HepG2 (cell line): ENCODE results near the gene TMEM250. TPM values are rescaled to one million over a fixed set of nuclear protein-coding genes. Genes with fewer than 3 reads are reported as not detected.
A peak's percentile ranks its signal among the peaks of the same experiment; 100 is the strongest.

ENCODE experiments used
- MEIS1 ChIP-seq: sonication (generic); formaldehyde crosslinking; IDR thresholded peaks from 2 replicates; pipeline ENCODE4 v1.9.0; 2021; ENCODE audit warnings: mild to moderate bottlenecking, missing genetic modification reagents, moderate library complexity, borderline replicate concordance
- PAWR ChIP-seq: sonication (generic); formaldehyde crosslinking; IDR thresholded peaks from 2 replicates; pipeline ENCODE4 v1.4.0; 2020; ENCODE audit warnings: missing genetic modification reagents, mild to moderate bottlenecking, borderline replicate concordance
- SKI ChIP-seq: fragments of 450-650 bp; IDR thresholded peaks from one replicate; pipeline ENCODE4 v1.6.1; 2018; ENCODE audit warnings: mild to moderate bottlenecking; ENCODE audit not compliant: partially characterized antibody
- TGIF2 ChIP-seq: IDR thresholded peaks from 2 replicates; pipeline ENCODE4 v1.6.1; 2016; ENCODE audit warnings: control low read depth, missing compliant biosample characterization
- ZNF3 ChIP-seq: IDR thresholded peaks from 2 replicates; pipeline ENCODE4 v1.7.0; 2017; ENCODE audit warnings: inconsistent platforms
- ZNF430 ChIP-seq: sonication (generic); formaldehyde crosslinking; IDR thresholded peaks from 2 replicates; pipeline ENCODE4 v1.9.0; 2021; ENCODE audit warnings: mild to moderate bottlenecking, missing genetic modification reagents
- ZNF496 ChIP-seq: sonication (generic); formaldehyde crosslinking; IDR thresholded peaks from 2 replicates; pipeline ENCODE4 v1.8.1; 2023; ENCODE audit warnings: mild to moderate bottlenecking, moderate library complexity, missing genetic modification reagents; ENCODE audit not compliant: insufficient replicate concordance
- ZNF547 ChIP-seq: sonication (generic); formaldehyde crosslinking; IDR thresholded peaks from 2 replicates; pipeline ENCODE4 v1.5.1; 2020; ENCODE audit warnings: mild to moderate bottlenecking, missing genetic modification reagents
- ZNF567 ChIP-seq: sonication (generic); formaldehyde crosslinking; IDR thresholded peaks from 2 replicates; pipeline ENCODE4 v1.8.1; 2023; ENCODE audit warnings: mild to moderate bottlenecking, missing genetic modification reagents, borderline replicate concordance
- ZSCAN9 ChIP-seq: IDR thresholded peaks from 2 replicates; pipeline ENCODE4 v1.6.1; 2016; ENCODE audit warnings: borderline replicate concordance
- polyA plus RNA-seq, 8 experiments: library from polyadenylated mRNA; depleted of rRNA in 3 of 8; stranded (reverse) in 7 of 8; unstranded in 1 of 8; fragments of >200 nt; fragmentation: Illumina TruSeq in 4 of 8; extraction: Trizol in 4 of 8; gene quantifications; 2 replicates each; pipeline versions ENCODE4 v1.2.1 to v1.2.3, GENCODE V29; 2011 to 2016; ENCODE audit warnings: low read depth in 4 of 8, missing spikeins in 1 of 8, mixed read lengths in 1 of 8; ENCODE audit not compliant: insufficient read depth in 1 of 8
- total RNA-seq, 5 experiments: library from RNA; depleted of rRNA; stranded (reverse); fragments of >200 nt; fragmentation: Illumina TruSeq; extraction: Trizol; gene quantifications; 2 replicates each; pipeline ENCODE4 v1.2.3, GENCODE V29; 2016; ENCODE audit warnings: low read depth in 1 of 5
- TF ChIP-seq, protein P1 (sequence below): sonication (generic); formaldehyde crosslinking; IDR thresholded peaks from 2 replicates; pipeline ENCODE4; 2020; ENCODE audit warnings: missing genetic modification reagents, mild to moderate bottlenecking, borderline replicate concordance
- TF ChIP-seq, protein P2 (sequence below): sonication (generic); formaldehyde crosslinking; IDR thresholded peaks from 2 replicates; pipeline ENCODE4 v1.4.0; 2020; ENCODE audit warnings: mild to moderate bottlenecking, missing genetic modification reagents
- TF ChIP-seq, protein P3 (sequence below): sonication (generic); formaldehyde crosslinking; IDR thresholded peaks from 2 replicates; pipeline ENCODE4 v1.5.0; 2020; ENCODE audit warnings: missing genetic modification reagents
- TF ChIP-seq, protein P4 (sequence below): IDR thresholded peaks from 2 replicates; pipeline ENCODE4 v1.6.1; 2016
- TF ChIP-seq, protein P5 (sequence below): sonication (generic); formaldehyde crosslinking; IDR thresholded peaks from 2 replicates; pipeline ENCODE4 v1.4.0; 2020; ENCODE audit warnings: missing genetic modification reagents, borderline replicate concordance
- TF ChIP-seq, protein P6 (sequence below): IDR thresholded peaks from 2 replicates; pipeline ENCODE4 v1.6.1; 2016

TMEM250 gene
- total and polyA plus RNA-seq, 2 of the 13 experiments (the other 11 are each of a cell fraction or from before 2014, with no cell fraction given): 5.5 to 13.9 TPM

DNA sequence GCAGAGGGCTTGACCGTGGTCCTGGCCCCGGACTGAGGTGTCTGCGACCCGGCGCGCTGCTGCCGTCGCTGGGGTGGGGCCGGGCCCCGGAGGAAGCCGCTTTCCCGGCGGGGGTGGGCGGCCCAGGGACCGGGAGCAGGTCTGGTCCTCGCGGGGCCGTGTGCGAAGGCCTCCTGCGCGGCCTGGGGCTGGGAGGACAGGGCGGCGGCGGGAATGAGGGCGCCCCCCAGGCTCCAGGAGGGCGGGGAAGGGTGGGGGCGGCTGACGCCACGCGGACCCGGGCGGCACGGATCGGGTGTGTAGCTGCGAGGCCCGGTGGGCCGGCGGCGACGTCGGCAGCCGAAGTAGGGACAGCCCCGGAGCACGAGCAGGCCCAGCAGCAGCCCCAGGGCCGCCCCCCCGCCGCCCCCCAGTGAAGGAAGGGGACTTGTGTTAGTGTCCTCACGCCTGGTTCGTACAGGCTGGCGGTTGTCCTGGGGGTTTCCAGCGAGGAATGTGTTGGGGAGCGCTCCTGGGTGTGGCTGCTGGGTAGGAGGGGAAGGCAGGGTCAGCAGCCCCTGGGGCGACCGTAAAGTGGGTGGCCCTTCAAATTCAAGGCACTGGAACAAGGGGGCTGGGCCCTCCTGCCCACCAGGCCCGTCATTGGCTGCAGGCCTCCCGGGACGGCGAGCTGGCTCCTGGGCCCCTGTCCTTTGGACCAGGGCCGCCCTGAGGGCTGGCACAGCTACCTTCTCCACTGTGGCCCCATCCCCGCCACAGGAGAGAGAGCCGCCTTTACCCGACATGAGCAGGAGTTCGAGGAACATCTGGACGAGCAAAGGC lies 597 bp upstream of the TMEM250 start (continued):
- TF ChIP-seq, protein P1, sequence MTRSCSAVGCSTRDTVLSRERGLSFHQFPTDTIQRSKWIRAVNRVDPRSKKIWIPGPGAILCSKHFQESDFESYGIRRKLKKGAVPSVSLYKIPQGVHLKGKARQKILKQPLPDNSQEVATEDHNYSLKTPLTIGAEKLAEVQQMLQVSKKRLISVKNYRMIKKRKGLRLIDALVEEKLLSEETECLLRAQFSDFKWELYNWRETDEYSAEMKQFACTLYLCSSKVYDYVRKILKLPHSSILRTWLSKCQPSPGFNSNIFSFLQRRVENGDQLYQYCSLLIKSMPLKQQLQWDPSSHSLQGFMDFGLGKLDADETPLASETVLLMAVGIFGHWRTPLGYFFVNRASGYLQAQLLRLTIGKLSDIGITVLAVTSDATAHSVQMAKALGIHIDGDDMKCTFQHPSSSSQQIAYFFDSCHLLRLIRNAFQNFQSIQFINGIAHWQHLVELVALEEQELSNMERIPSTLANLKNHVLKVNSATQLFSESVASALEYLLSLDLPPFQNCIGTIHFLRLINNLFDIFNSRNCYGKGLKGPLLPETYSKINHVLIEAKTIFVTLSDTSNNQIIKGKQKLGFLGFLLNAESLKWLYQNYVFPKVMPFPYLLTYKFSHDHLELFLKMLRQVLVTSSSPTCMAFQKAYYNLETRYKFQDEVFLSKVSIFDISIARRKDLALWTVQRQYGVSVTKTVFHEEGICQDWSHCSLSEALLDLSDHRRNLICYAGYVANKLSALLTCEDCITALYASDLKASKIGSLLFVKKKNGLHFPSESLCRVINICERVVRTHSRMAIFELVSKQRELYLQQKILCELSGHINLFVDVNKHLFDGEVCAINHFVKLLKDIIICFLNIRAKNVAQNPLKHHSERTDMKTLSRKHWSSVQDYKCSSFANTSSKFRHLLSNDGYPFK (CRISPR knock-in tag): no peak
- TF ChIP-seq, protein P2, sequence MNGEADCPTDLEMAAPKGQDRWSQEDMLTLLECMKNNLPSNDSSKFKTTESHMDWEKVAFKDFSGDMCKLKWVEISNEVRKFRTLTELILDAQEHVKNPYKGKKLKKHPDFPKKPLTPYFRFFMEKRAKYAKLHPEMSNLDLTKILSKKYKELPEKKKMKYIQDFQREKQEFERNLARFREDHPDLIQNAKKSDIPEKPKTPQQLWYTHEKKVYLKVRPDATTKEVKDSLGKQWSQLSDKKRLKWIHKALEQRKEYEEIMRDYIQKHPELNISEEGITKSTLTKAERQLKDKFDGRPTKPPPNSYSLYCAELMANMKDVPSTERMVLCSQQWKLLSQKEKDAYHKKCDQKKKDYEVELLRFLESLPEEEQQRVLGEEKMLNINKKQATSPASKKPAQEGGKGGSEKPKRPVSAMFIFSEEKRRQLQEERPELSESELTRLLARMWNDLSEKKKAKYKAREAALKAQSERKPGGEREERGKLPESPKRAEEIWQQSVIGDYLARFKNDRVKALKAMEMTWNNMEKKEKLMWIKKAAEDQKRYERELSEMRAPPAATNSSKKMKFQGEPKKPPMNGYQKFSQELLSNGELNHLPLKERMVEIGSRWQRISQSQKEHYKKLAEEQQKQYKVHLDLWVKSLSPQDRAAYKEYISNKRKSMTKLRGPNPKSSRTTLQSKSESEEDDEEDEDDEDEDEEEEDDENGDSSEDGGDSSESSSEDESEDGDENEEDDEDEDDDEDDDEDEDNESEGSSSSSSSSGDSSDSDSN (CRISPR knock-in tag): peak; percentile 61
- TF ChIP-seq ZNF496 (CRISPR knock-in tag) (no peak), ZNF430 (peak; percentile 61), SKI (peak; percentile 52), ZSCAN9 (no peak), PAWR (CRISPR knock-in tag) (no peak), ZNF547 (peak; percentile 82), ZNF567 (CRISPR knock-in tag) (no peak), TGIF2 (CRISPR knock-in tag) (peak; percentile 36; the same call in 1 of the 2 replicates), ZNF3 (CRISPR knock-in tag) (no peak), MEIS1 (CRISPR knock-in tag) (peak; percentile 17)
- TF ChIP-seq, protein P3, sequence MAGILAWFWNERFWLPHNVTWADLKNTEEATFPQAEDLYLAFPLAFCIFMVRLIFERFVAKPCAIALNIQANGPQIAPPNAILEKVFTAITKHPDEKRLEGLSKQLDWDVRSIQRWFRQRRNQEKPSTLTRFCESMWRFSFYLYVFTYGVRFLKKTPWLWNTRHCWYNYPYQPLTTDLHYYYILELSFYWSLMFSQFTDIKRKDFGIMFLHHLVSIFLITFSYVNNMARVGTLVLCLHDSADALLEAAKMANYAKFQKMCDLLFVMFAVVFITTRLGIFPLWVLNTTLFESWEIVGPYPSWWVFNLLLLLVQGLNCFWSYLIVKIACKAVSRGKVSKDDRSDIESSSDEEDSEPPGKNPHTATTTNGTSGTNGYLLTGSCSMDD (CRISPR knock-in tag): no peak
- TF ChIP-seq, protein P4, sequence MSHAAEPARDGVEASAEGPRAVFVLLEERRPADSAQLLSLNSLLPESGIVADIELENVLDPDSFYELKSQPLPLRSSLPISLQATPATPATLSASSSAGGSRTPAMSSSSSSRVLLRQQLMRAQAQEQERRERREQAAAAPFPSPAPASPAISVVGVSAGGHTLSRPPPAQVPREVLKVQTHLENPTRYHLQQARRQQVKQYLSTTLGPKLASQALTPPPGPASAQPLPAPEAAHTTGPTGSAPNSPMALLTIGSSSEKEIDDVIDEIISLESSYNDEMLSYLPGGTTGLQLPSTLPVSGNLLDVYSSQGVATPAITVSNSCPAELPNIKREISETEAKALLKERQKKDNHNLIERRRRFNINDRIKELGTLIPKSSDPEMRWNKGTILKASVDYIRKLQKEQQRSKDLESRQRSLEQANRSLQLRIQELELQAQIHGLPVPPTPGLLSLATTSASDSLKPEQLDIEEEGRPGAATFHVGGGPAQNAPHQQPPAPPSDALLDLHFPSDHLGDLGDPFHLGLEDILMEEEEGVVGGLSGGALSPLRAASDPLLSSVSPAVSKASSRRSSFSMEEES (CRISPR knock-in tag): peak; percentile 7; the same call in 1 of the 2 replicates
- TF ChIP-seq, protein P5, sequence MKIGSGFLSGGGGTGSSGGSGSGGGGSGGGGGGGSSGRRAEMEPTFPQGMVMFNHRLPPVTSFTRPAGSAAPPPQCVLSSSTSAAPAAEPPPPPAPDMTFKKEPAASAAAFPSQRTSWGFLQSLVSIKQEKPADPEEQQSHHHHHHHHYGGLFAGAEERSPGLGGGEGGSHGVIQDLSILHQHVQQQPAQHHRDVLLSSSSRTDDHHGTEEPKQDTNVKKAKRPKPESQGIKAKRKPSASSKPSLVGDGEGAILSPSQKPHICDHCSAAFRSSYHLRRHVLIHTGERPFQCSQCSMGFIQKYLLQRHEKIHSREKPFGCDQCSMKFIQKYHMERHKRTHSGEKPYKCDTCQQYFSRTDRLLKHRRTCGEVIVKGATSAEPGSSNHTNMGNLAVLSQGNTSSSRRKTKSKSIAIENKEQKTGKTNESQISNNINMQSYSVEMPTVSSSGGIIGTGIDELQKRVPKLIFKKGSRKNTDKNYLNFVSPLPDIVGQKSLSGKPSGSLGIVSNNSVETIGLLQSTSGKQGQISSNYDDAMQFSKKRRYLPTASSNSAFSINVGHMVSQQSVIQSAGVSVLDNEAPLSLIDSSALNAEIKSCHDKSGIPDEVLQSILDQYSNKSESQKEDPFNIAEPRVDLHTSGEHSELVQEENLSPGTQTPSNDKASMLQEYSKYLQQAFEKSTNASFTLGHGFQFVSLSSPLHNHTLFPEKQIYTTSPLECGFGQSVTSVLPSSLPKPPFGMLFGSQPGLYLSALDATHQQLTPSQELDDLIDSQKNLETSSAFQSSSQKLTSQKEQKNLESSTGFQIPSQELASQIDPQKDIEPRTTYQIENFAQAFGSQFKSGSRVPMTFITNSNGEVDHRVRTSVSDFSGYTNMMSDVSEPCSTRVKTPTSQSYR (CRISPR knock-in tag): no peak
- TF ChIP-seq, protein P6, sequence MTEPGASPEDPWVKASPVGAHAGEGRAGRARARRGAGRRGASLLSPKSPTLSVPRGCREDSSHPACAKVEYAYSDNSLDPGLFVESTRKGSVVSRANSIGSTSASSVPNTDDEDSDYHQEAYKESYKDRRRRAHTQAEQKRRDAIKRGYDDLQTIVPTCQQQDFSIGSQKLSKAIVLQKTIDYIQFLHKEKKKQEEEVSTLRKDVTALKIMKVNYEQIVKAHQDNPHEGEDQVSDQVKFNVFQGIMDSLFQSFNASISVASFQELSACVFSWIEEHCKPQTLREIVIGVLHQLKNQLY (CRISPR knock-in tag): peak; percentile 17; the same call in 1 of the 2 replicates
